Left ventricle myocardium inferior (tissue), 1 donor: ENCODE data around the gene FUZ. TPM values are rescaled to one million over a fixed set of nuclear protein-coding genes. Genes with fewer than 3 reads are reported as not detected.

ENCODE experiments used
- DNase-seq: peaks from one replicate; pipeline ENCODE4 v3.0.0-alpha.2; 2020
- H3K27ac ChIP-seq: fragments of 200-600 bp; replicated peaks from 2 replicates; pipeline ENCODE4 v1.8.0; 2021
- H3K27me3 ChIP-seq: fragments of 200-600 bp; 2 replicates; pipeline ENCODE4 v1.8.0; 2021; ENCODE audit warnings: low read depth
- H3K36me3 ChIP-seq: fragments of 200-600 bp; 2 replicates; pipeline ENCODE4 v1.8.0; 2021
- H3K4me1 ChIP-seq: fragments of 200-600 bp; 2 replicates; pipeline ENCODE4 v1.8.0; 2021
- H3K4me3 ChIP-seq: fragments of 200-600 bp; 2 replicates; pipeline ENCODE4 v1.8.0; 2021; ENCODE audit warnings: mild to moderate bottlenecking, moderate library complexity
- H3K9me3 ChIP-seq: fragments of 200-600 bp; replicated peaks from 2 replicates; pipeline ENCODE4 v1.8.0; 2021
- intact Hi-C: fragments of 100-400 bp; cut with micrococcal nuclease; formaldehyde crosslinking; loops from one replicate; pipeline ENCODE4 v1.11.0; 2022
- long read RNA-seq: library from polyadenylated mRNA; unstranded; transcript quantifications from one replicate; pipeline ENCODE4 v2.0.0, GENCODE V29; 2021
- total RNA-seq: library from RNA; stranded (reverse); fragmentation: NEBNext Ultra II Directional; extraction: Animal tissue kit (Norgen Biotek cat#: 25700); gene quantifications from one replicate; pipeline ENCODE4 v1.2.1, GENCODE V29; 2021
- TF ChIP-seq, protein P1 (sequence below): fragments of 200-600 bp; IDR thresholded peaks from 2 replicates; pipeline ENCODE4 v1.8.0; 2021; ENCODE audit warnings: antibody characterized with exemption, mild to moderate bottlenecking, borderline replicate concordance
- donor health status: DM: no; HTN: yes; CAD: no; lungs with severe emphysema.

The FUZ gene, protein sequence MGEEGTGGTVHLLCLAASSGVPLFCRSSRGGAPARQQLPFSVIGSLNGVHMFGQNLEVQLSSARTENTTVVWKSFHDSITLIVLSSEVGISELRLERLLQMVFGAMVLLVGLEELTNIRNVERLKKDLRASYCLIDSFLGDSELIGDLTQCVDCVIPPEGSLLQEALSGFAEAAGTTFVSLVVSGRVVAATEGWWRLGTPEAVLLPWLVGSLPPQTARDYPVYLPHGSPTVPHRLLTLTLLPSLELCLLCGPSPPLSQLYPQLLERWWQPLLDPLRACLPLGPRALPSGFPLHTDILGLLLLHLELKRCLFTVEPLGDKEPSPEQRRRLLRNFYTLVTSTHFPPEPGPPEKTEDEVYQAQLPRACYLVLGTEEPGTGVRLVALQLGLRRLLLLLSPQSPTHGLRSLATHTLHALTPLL
- total RNA-seq, result 18.3 TPM
- long read RNA-seq, transcript FUZ-201 (11 exons, 1,675 nt), result major isoform, 7 of 37 reads
- long read RNA-seq, partial matches to known transcripts, result 7 of 37 reads
- long read RNA-seq, other reads (novel, unspliced or antisense), result 21 of 37 reads

GRCh38 chr19:49812997-49813861, at the start of gene FUZ:
TSS of gene FUZ (minus strand) at chr19:49813292. CDS start at chr19:49813106, 186 bp downstream.
- Histone ChIP-seq H3K4me1 (peaks cover 56% of the 10 kb centered on the region), H3K9me3 (no peaks in the 10 kb centered on the region), H3K4me3 (peak within 1 kb of the TSS; percentile 81), H3K27ac (peak within 1 kb of the TSS; percentile 96), H3K27me3 (no peaks in the 10 kb centered on the region), H3K36me3 (no peaks in the 10 kb centered on the region)
- peak; percentile 98 for DNase-seq
- TF ChIP-seq, protein P1, sequence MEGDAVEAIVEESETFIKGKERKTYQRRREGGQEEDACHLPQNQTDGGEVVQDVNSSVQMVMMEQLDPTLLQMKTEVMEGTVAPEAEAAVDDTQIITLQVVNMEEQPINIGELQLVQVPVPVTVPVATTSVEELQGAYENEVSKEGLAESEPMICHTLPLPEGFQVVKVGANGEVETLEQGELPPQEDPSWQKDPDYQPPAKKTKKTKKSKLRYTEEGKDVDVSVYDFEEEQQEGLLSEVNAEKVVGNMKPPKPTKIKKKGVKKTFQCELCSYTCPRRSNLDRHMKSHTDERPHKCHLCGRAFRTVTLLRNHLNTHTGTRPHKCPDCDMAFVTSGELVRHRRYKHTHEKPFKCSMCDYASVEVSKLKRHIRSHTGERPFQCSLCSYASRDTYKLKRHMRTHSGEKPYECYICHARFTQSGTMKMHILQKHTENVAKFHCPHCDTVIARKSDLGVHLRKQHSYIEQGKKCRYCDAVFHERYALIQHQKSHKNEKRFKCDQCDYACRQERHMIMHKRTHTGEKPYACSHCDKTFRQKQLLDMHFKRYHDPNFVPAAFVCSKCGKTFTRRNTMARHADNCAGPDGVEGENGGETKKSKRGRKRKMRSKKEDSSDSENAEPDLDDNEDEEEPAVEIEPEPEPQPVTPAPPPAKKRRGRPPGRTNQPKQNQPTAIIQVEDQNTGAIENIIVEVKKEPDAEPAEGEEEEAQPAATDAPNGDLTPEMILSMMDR, result peak; percentile 49
- intact Hi-C loops, result no loop called here

- H3K27ac ChIP-seq, result peak overlapping the region; percentile 60
- no peak for DNase-seq
These were observed 49.5 kb upstream of the FUZ start for GRCh38 chr19:49862391-49863253.

GRCh38 chr19:49861541-49862378, 48.7 kb upstream of the FUZ start:
- Histone ChIP-seq H3K9me3 (no peaks in the 10 kb centered on the region), H3K4me1 (peaks cover 46% of the 10 kb centered on the region), H3K27ac (peak overlapping the region; percentile 60), H3K27me3 (no peaks in the 10 kb centered on the region), H3K36me3 (peaks cover 81% of the 10 kb centered on the region), H3K4me3 (no peak overlapping the region)
- DNase-seq, result no peak
- TF ChIP-seq, protein P1, result no peak
- intact Hi-C loops, result no loop called here

More at GRCh38 chr19:49862391-49863253, 49.5 kb upstream of the FUZ start:
- Histone ChIP-seq H3K9me3 (no peaks in the 10 kb centered on the region), H3K4me1 (peaks cover 53% of the 10 kb centered on the region), H3K27me3 (no peaks in the 10 kb centered on the region), H3K36me3 (peaks cover 73% of the 10 kb centered on the region), H3K4me3 (no peak overlapping the region)
- intact Hi-C loops, result no loop called here
- TF ChIP-seq, protein P1, result peak; percentile 26

DNA sequence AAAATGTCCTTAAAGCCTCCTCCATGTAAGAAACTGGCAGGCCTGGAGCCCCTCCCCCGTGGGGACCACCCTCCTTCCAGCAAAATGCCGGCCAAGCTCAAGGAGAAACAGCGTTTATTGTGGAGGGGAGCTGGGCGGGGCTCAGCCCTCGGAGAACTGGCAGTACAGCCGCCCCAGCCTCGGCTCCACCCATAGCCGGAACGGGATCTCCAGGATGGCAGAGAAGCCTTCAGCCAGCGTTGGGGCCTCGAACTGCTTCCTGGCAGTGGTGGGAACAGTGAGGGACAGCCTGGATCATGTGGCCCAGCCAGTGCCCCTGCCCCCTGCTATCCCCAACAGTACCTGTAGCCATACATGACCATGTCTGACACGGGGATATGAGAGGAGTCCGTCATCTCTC, 48.0 kb upstream of the FUZ start:
- intact Hi-C loops, result no loop called here
- H3K4me3 ChIP-seq, result no peak overlapping the region
- no peaks in the 10 kb centered on the region for H3K9me3 ChIP-seq
- TF ChIP-seq, protein P1, result no peak
- H3K27ac ChIP-seq, result peak overlapping the region; percentile 60
- DNase-seq, result no peak
- H3K4me1 ChIP-seq, result peaks cover 39% of the 10 kb centered on the region
- H3K27me3 ChIP-seq, result no peaks in the 10 kb centered on the region
- H3K36me3 ChIP-seq, result peaks cover 88% of the 10 kb centered on the region
